ENCODE data around the gene FHIT.
"Not testable (repeated sequence)": the region's sequence is repeated elsewhere in the genome, so short reads cannot be mapped to it uniquely, and the experiment has no call there.

Gene FHIT

GRCh38 chr3:61094608-61095007, 156.6 kb downstream of the FHIT start:
- no peak for DNase-seq

GRCh38 chr3:61093364-61093763, 157.9 kb downstream of the FHIT start:
- no peak for DNase-seq

GRCh38 chr3:61092870-61093269, 158.4 kb downstream of the FHIT start:
- DNase-seq, result no peak

- DNase-seq, result no peak
Observed at GRCh38 chr3:61090389-61091169, 160.7 kb downstream of the FHIT start.

GRCh38 chr3:61087465-61087864, 163.8 kb downstream of the FHIT start:
- no peak for DNase-seq

- DNase-seq, result no peak
Observed at GRCh38 chr3:61081554-61081953, 169.7 kb downstream of the FHIT start.

- DNase-seq, result no peak
Observed at GRCh38 chr3:61080737-61081445, 170.4 kb downstream of the FHIT start.

GRCh38 chr3:61078048-61078752, 173.1 kb downstream of the FHIT start:
- DNase-seq, result no peak

GRCh38 chr3:61077551-61077950, 173.7 kb downstream of the FHIT start:
- no peak for DNase-seq

GRCh38 chr3:61074783-61075182, 176.5 kb downstream of the FHIT start:
- no peak for DNase-seq

GRCh38 chr3:61073566-61074165, 177.6 kb downstream of the FHIT start:
- DNase-seq, result no peak

GRCh38 chr3:61068084-61068483, 183.2 kb downstream of the FHIT start:
- DNase-seq, result no peak

GRCh38 chr3:61066800-61067199, 184.5 kb downstream of the FHIT start:
- DNase-seq, result no peak

- not testable (repeated sequence) for DNase-seq
Observed at GRCh38 chr3:61066222-61066621, 185.0 kb downstream of the FHIT start.

GRCh38 chr3:61065451-61066011, 185.7 kb downstream of the FHIT start:
- DNase-seq, result no peak

- no peak for DNase-seq
Observed at GRCh38 chr3:61061092-61061723, 190.0 kb downstream of the FHIT start.

GRCh38 chr3:61060411-61060861, 190.8 kb downstream of the FHIT start:
- no peak for DNase-seq

GRCh38 chr3:61058836-61059235, 192.4 kb downstream of the FHIT start:
- DNase-seq, result no peak

GRCh38 chr3:61057464-61057863, 193.8 kb downstream of the FHIT start:
- no peak for DNase-seq

- no peak for DNase-seq
Observed at GRCh38 chr3:61055447-61055846, 195.8 kb downstream of the FHIT start.

- DNase-seq, result no peak
Observed at GRCh38 chr3:61053781-61054496, 197.3 kb downstream of the FHIT start.

- no peak for DNase-seq
Observed at GRCh38 chr3:61052851-61053250, 198.4 kb downstream of the FHIT start.
